Amniotic stem cell (primary cell): Measurements from ENCODE around the gene ARCN1.
A peak's percentile ranks its signal among the peaks of the same experiment; 100 is the strongest.

Experiments used
- DNase-seq: peaks from one replicate; lab custom pipeline; 2025; lab: John Stamatoyannopoulos, UW

ARCN1 gene

GRCh38 chr11:118572061-118572980, at the start of gene ARCN1:
ARCN1 (plus strand) TSS chr11:118572409; CDS start chr11:118572548, 139 bp downstream.
- DNase-seq = peak; percentile 53

GRCh38 chr11:118522571-118523072, 49.6 kb upstream of the ARCN1 start:
- DNase-seq = no peak

- DNase-seq = no peak
Observed at GRCh38 chr11:118524356-118524755, 47.9 kb upstream of the ARCN1 start.

GRCh38 chr11:118524757-118525470, 47.3 kb upstream of the ARCN1 start:
- no peak for DNase-seq

DNA sequence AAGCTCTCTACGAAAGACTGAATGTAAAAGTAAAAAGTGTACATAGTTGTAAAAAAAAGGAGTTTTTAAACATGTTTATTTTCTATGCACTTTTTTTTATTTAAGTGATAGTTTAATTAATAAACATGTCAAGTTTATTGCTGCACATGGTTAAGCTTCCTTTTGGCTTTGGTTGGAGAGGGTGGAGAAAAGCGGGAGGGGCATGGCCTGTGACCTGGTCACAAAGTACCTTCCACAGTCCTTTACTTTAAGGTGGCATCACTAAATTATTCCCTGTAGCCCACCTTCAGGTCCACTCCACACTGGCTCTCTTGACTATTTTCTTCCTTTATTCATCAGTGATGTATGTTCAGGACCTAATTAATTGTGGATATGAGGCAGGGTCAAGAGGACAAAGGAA, 45.5 kb upstream of the ARCN1 start:
- DNase-seq = no peak

DNA sequence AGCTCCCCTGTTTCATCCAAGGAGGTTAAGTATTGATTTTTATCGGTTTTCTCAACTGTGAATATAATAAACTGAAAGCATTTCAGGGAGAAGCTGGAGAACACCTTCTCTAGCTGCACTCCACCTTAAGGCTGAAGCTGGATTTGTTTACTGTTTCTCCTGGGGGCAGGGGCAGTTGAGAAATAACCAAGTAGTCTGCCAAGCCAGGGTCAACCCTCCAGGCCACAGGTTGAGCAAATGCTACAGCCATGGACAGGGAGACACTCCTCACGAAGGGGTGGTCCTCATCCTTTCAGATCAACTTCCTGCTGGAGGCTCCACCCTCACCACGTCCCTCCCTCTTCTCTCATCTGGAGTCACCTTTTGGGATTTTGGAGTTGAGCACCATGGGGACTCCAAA, 45.1 kb upstream of the ARCN1 start, which contains the start of gene TTC36:
TSS of gene TTC36 (plus strand) at position 366 of the 400 bp plus-strand sequence. CDS start at position 387, 21 bp downstream.
- DNase-seq = no peak

GRCh38 chr11:118528511-118528910, 43.7 kb upstream of the ARCN1 start:
- no peak for DNase-seq

DNA sequence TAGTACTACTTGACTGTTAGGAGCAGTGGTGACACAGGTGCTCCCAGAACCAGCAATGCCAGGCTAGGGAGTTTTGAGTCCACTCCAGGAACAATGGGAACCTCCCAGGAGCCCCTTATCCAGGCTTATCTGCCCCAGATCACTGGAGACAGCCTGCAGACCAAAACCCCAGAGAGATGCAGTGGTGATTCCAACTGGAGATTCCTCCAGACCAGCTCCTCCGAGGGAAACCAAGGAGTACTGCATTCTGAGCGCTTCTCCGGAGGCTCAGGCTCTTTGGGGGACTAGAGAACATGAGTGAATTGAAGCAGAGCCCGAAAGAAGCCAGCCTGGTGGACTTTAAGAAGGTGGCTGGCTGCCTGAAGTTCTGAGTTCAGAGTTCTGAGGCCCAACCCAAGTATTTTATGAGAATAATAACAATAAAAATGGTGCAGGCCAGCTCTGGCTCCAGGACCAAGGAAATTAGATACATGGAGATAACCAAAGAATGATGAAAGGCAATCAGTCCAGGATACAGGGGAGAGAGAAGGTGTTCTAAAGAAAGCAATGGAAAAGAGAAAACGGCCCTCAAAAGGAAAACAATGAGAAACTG, 42.5 kb upstream of the ARCN1 start:
- DNase-seq = no peak

DNA sequence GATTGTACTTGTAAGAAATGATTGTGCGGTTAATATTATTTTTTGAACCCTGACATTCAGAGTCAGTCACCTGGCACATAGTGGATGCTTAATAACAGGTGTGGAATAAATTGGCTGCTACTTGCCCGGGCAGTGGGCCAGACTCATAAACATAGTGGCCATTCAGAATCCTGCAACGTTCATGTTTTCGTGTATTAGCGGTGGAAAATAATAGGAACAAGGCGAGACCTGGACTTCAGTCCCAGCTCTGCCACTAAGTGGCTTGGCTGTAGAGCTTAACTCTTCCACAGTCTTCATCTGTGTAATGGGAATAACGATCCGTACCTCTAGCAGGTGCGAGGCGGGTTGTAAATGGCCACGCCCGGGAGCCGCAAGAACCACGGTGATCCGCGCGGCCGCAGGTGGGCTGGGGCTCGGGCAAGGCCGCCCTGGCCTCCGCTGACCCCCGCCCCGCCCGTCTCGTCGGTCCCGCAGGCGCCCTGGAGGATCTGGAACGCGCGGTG, 42.0 kb upstream of the ARCN1 start:
- no peak for DNase-seq

GRCh38 chr11:118530683-118531596, 41.3 kb upstream of the ARCN1 start, which contains the start of gene TMEM25:
TMEM25 (plus strand) TSS chr11:118531192; CDS start chr11:118531802, 610 bp downstream.
- no peak for DNase-seq

DNA sequence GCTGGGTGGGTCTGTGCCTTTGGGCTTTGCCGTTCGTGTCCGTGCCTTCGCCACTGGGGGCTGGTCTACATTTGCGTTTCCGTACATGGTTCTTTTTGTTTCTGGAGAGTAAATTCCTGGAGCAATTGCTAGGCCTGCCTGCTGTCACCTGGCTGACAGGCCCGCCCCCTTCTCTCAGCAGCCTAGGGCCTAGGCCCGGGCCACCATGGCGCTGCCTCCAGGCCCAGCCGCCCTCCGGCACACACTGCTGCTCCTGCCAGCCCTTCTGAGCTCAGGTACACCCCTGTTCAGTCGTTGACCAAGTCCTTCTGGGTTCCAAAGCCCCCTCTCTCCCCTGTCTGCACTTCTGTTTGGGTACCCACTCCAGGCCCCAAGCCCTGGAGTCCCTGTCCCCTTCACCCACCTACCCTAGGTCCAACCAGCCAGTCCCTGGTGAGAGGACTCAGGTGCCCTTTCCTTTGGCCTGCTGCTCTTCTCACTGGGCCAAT, 40.6 kb upstream of the ARCN1 start:
- DNase-seq = no peak

DNA sequence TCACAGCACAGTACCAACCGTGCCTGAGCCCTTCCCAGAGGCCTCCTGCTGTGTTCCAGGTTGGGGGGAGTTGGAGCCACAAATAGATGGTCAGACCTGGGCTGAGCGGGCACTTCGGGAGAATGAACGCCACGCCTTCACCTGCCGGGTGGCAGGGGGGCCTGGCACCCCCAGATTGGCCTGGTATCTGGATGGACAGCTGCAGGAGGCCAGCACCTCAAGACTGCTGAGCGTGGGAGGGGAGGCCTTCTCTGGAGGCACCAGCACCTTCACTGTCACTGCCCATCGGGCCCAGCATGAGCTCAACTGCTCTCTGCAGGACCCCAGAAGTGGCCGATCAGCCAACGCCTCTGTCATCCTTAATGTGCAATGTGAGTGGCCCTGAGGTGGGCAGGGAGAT, 40.1 kb upstream of the ARCN1 start:
- DNase-seq = no peak

DNA sequence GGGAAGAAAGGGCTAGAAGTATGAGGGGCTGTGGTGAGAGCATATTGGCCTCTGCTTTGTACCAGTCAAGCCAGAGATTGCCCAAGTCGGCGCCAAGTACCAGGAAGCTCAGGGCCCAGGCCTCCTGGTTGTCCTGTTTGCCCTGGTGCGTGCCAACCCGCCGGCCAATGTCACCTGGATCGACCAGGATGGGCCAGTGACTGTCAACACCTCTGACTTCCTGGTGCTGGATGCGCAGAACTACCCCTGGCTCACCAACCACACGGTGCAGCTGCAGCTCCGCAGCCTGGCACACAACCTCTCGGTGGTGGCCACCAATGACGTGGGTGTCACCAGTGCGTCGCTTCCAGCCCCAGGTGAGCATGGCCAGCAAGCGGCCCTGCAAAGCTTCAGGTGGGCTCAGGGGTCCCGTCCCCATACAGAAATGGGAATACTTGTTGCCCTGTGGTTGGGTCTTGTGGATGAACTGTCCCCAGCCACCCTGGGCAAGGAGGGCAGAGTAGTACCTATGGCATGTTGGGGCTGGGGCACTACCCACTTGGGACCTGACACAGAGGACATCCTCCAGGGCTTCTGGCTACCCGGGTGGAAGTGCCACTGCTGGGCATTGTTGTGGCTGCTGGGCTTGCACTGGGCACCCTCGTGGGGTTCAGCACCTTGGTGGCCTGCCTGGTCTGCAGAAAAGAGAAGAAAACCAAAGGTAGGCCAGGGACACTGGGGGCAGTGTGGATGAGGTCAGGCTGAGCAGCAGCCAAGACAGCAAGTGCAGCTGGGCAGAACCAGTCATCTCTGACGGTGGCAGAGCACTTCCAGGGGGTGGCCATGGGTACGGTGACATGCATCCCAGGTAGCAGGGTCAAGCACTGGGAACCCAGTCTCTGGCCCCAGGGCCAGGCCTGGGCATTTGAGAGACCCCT, 39.1 kb upstream of the ARCN1 start:
- DNase-seq = no peak

DNA sequence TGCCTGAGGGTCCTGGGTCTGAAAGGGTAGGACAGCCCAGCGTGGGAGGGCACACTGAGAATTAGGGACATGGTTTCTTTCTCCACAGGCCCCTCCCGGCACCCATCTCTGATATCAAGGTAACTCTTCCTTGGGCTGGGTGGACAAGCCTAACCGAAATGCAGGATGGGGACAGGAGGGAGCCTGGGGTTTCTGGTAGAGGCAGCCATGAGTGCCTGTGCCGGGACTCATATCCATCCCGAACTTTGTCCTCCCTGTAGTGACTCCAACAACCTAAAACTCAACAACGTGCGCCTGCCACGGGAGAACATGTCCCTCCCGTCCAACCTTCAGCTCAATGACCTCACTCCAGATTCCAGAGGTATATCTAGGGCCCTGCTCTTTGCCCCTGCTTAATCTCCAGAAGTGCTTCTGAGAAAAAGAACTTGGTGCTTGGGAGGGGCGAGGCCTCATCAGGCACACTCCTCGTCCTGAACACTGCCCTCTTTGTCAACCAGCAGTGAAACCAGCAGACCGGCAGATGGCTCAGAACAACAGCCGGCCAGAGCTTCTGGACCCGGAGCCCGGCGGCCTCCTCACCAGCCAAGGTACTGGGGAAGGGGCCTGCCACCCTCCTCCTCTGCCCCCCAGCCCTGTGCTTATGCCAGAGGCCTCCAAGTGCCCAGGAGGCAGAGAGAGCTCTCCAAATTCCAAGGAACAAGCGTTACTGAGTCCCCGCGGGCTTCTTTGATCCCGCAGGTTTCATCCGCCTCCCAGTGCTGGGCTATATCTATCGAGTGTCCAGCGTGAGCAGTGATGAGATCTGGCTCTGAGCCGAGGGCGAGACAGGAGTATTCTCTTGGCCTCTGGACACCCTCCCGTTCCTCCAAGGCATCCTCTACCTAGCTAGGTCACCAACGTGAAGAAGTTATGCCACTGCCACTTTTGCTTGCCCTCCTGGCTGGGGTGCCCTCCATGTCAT, 38.2 kb upstream of the ARCN1 start:
- DNase-seq = no peak

- no peak for DNase-seq
Observed at GRCh38 chr11:118535261-118535660, 36.9 kb upstream of the ARCN1 start.

GRCh38 chr11:118536726-118537125, 35.5 kb upstream of the ARCN1 start:
- DNase-seq = no peak

GRCh38 chr11:118537409-118537980, 34.7 kb upstream of the ARCN1 start:
- no peak for DNase-seq

- DNase-seq = no peak
Observed at GRCh38 chr11:118544010-118544646, 28.1 kb upstream of the ARCN1 start.
